Measurements from ENCODE around the gene C19orf53.
A peak's percentile ranks its signal among the peaks of the same experiment; 100 is the strongest.
"Not testable (repeated sequence)": the region's sequence is repeated elsewhere in the genome, so short reads cannot be mapped to it uniquely, and the experiment has no call there.

Gene C19orf53

GRCh38 chr19:13774217-13775191, at the start of gene C19orf53:
Gene C19orf53, plus strand, starts transcription at chr19:13774456. Its CDS starts 22 bp downstream, at chr19:13774478.
- peak; percentile 82 to 91 for DNase-seq

GRCh38 chr19:13726323-13726722, 47.9 kb upstream of the C19orf53 start:
- DNase-seq, result no peak

- no peak for DNase-seq
Measured at GRCh38 chr19:13727798-13728197, 46.5 kb upstream of the C19orf53 start.

- no peak for DNase-seq
Measured at GRCh38 chr19:13729859-13730258, 44.4 kb upstream of the C19orf53 start.

- DNase-seq, result peak; percentile 94 to 95
Measured at GRCh38 chr19:13731147-13731964, 42.9 kb upstream of the C19orf53 start.

GRCh38 chr19:13732337-13732736, 41.9 kb upstream of the C19orf53 start:
- no peak for DNase-seq

- DNase-seq, result no peak
Measured at GRCh38 chr19:13734751-13735150, 39.5 kb upstream of the C19orf53 start.

GRCh38 chr19:13738073-13738472, 36.2 kb upstream of the C19orf53 start:
- DNase-seq, result no peak

- no peak for DNase-seq
Measured at GRCh38 chr19:13741893-13742292, 32.4 kb upstream of the C19orf53 start.

GRCh38 chr19:13742756-13743155, 31.5 kb upstream of the C19orf53 start:
- no peak for DNase-seq

GRCh38 chr19:13744174-13744573, 30.1 kb upstream of the C19orf53 start:
- DNase-seq, result no peak

- no peak for DNase-seq
Measured at GRCh38 chr19:13747098-13747453, 27.2 kb upstream of the C19orf53 start.

GRCh38 chr19:13748169-13748828, 26.0 kb upstream of the C19orf53 start:
- DNase-seq, result no peak

GRCh38 chr19:13751436-13751835, 22.8 kb upstream of the C19orf53 start:
- DNase-seq, result no peak

GRCh38 chr19:13753622-13754021, 20.6 kb upstream of the C19orf53 start:
- DNase-seq, result not testable (repeated sequence)

GRCh38 chr19:13756210-13756609, 18.0 kb upstream of the C19orf53 start:
- DNase-seq, result no peak

GRCh38 chr19:13757805-13758772, 16.2 kb upstream of the C19orf53 start:
- DNase-seq, result no peak

- no peak for DNase-seq
Measured at GRCh38 chr19:13758795-13759194, 15.5 kb upstream of the C19orf53 start.

GRCh38 chr19:13761423-13761822, 12.8 kb upstream of the C19orf53 start:
- DNase-seq, result no peak

GRCh38 chr19:13762635-13763235, 11.5 kb upstream of the C19orf53 start:
- DNase-seq, result no peak

GRCh38 chr19:13763265-13763664, 11.0 kb upstream of the C19orf53 start:
- DNase-seq, result no peak

Data from NCI-H2081 (cell line).